SJCRH30 (cell line): ENCODE data around the gene SGMS1. TPM values are rescaled to one million over a fixed set of nuclear protein-coding genes. Genes with fewer than 3 reads are reported as not detected.
"Not testable (repeated sequence)": the region's sequence is repeated elsewhere in the genome, so short reads cannot be mapped to it uniquely, and the experiment has no call there.

Experiments used
- DNase-seq, 2 experiments: peaks; one replicate each; pipeline ENCODE4 v3.0.0-alpha.2; 2015 to 2020
- H3K27ac ChIP-seq: fragments of 250-450 bp; sonication (Bioruptor Pico); 2 replicates; pipeline ENCODE4 v1.5.1; 2020; ENCODE audit warnings: mild to moderate bottlenecking, moderate library complexity
- H3K27me3 ChIP-seq: fragments of 250-450 bp; sonication (Bioruptor Pico); 2 replicates; pipeline ENCODE4 v1.5.1; 2020; ENCODE audit warnings: mild to moderate bottlenecking, moderate library complexity
- H3K36me3 ChIP-seq: fragments of 250-450 bp; sonication (Bioruptor Pico); 2 replicates; pipeline ENCODE4 v1.5.1; 2020; ENCODE audit warnings: mild to moderate bottlenecking, moderate library complexity
- H3K4me1 ChIP-seq: fragments of 250-450 bp; sonication (Bioruptor Pico); 2 replicates; pipeline ENCODE4 v1.5.1; 2020; ENCODE audit warnings: mild to moderate bottlenecking, moderate library complexity
- H3K4me3 ChIP-seq: fragments of 250-450 bp; sonication (Bioruptor Pico); 2 replicates; pipeline ENCODE4 v1.5.1; 2020; ENCODE audit warnings: mild to moderate bottlenecking, moderate library complexity
- H3K9me3 ChIP-seq: fragments of 250-450 bp; sonication (Bioruptor Pico); replicated peaks from 2 replicates; pipeline ENCODE4 v1.5.1; 2020; ENCODE audit warnings: mild to moderate bottlenecking, moderate library complexity
- total RNA-seq: library from RNA; depleted of rRNA; stranded (reverse); fragments of >200 nt; shearing (Covaris generic); gene quantifications from 2 replicates; pipeline ENCODE4 v1.2.3, GENCODE V29; 2014

The SGMS1 gene
- total RNA-seq, 1 experiment from 2014 or later: 13.4 TPM

GRCh38 chr10:50538555-50539398, 85.0 kb downstream of the SGMS1 start:
- H3K27me3 ChIP-seq: no peaks in the 10 kb centered on the region
- H3K9me3 ChIP-seq: no peaks in the 10 kb centered on the region

GRCh38 chr10:50536617-50537240, 87.0 kb downstream of the SGMS1 start:
- no peak for DNase-seq
- H3K4me1 ChIP-seq: peaks cover 6% of the 10 kb centered on the region; the same call in 1 of the 2 replicates
- H3K36me3 ChIP-seq: no peaks in the 10 kb centered on the region
- H3K27me3 ChIP-seq: no peaks in the 10 kb centered on the region
- H3K9me3 ChIP-seq: no peaks in the 10 kb centered on the region
- H3K27ac ChIP-seq: no peak overlapping the region
- no peak overlapping the region for H3K4me3 ChIP-seq

More at GRCh38 chr10:50538555-50539398, 85.0 kb downstream of the SGMS1 start:
- no peaks in the 10 kb centered on the region for H3K36me3 ChIP-seq
- H3K27ac ChIP-seq: no peak overlapping the region
- peaks cover 6% of the 10 kb centered on the region; the same call in 1 of the 2 replicates for H3K4me1 ChIP-seq
- H3K4me3 ChIP-seq: no peak overlapping the region
- no peak for DNase-seq

GRCh38 chr10:50534748-50535376, 88.9 kb downstream of the SGMS1 start:
- H3K9me3 ChIP-seq, H3K36me3 ChIP-seq, H3K4me3 ChIP-seq, H3K4me1 ChIP-seq, DNase-seq, H3K27me3 ChIP-seq, H3K27ac ChIP-seq: not testable (repeated sequence)

DNA sequence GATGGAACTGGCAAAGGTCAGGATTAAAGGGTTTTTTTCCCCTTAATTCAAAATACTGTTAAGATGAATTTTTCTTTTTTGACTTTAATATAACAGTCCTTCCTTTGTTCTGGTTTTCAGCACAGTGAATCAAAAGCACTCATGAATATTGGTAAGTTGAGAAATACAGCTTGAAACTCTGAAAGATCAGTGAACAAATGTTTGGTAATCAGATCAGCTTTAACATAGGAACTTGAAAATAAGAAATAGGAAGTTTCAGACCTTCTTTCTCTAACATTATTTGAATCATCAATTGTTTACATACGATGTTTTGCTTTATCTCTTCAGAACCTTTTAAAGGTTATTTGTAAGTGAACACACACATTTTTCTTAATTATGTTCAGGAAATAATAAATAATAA, 90.5 kb downstream of the SGMS1 start:
- Histone ChIP-seq H3K36me3 (no peaks in the 10 kb centered on the region), H3K4me3 (no peak overlapping the region), H3K27ac (no peak overlapping the region), H3K27me3 (no peaks in the 10 kb centered on the region), H3K9me3 (no peaks in the 10 kb centered on the region), H3K4me1 (no peaks in the 10 kb centered on the region)
- DNase-seq: no peak

DNA sequence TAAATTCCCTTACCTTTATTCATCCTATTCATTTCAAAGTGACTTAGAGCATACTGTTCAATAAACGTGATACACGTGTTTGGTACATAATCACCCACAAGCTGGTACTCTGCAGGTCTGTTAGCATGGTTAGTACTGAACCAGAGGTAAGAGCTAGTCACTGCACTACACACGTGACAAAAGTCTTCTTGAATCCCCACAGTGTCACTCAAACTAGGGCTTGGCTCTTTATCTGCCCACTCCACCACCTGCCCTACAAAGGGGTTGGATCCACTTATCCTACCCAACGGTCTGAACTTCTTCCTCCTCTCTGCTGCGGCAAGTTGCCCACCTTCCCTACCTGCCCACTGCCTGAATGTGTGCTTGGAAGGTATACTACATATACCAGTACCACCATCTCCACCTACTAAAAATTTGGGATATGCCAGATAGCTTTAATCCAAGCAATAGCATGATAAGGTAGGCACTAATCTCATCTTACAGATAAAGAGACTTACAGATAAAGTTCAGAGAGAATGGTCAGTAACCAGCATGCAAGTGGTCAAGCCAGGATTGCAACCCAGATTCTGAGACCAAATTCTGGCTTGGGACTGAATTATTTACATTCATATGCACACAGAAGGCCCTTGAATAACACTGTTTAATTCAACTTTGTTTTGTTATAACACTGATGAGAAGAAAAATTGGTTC, 92.2 kb downstream of the SGMS1 start:
- no peak overlapping the region for H3K4me3 ChIP-seq
- no peaks in the 10 kb centered on the region for H3K4me1 ChIP-seq
- no peaks in the 10 kb centered on the region for H3K36me3 ChIP-seq
- no peak for DNase-seq
- H3K9me3 ChIP-seq: no peaks in the 10 kb centered on the region
- H3K27ac ChIP-seq: no peak overlapping the region
- no peaks in the 10 kb centered on the region for H3K27me3 ChIP-seq

DNA sequence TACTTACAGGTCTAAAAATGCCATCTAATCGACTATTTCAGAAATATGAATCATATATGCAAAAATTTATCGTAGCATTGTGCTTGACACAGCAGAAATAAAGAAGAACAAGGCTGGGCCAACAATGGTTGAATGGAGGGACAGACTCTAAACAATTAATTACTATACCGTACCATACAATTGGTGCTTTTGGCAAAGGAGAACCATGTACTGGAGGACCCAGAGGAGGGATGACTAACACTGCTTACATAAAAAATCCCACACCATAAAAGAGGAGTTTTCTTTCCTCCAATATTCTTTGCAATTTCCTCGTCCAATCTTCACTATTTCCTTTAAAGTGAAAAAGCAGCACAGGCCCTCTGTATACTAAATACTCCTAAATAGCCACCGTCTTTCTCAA, 94.1 kb downstream of the SGMS1 start:
- Histone ChIP-seq H3K4me1 (no peaks in the 10 kb centered on the region), H3K9me3 (no peaks in the 10 kb centered on the region), H3K27me3 (no peaks in the 10 kb centered on the region), H3K36me3 (no peaks in the 10 kb centered on the region), H3K4me3 (no peak overlapping the region), H3K27ac (no peak overlapping the region)
- no peak for DNase-seq

DNA sequence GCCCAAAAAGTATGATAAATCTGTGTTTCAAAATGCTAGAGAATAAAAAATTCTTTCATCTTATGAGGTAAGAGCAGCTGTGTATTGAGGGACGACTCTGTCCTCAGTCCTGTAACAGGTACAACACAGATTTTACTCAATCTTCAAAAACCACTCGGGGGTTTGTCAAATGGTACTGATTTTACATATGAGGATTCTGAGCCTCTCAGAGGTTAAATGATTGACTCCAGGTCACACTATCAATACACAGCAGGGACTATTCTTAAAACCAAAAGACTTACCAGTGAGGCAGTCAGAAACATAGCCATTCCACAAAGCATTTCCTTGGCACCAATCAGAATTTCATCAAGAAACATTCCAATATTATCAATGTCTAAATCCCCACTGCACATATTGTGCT, 95.5 kb downstream of the SGMS1 start:
- no peaks in the 10 kb centered on the region for H3K9me3 ChIP-seq

DNA sequence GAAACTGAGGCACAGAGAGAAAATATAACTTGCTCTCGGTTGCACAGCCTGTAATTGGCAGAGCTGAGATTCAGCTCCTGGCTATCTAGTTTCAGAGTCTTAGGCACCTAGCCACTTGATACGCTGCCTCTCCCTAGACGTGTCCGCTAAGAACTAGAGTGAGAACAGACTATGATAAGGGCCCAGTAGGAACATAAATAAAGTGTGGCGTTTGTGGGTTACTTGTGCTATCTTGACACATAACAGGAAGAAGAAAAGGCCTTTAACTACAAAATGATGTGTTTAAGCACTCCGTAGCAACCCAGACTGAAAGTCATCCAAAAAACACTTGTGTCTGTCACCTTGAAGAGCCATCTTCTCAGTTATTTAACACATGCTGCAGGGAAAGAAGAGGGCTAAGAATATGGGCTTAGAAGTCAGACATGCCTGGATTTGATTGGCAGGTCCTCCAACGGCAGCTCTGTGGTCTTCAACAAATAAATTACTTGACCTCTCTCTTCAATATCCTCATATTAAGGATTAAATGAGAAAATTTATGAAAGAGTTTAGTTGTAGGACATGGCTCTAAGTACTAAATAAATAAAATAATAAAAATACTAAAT, 96.2 kb downstream of the SGMS1 start:
- no peaks in the 10 kb centered on the region for H3K27me3 ChIP-seq
- DNase-seq: no peak

More for the DNA sequence above, 95.5 kb downstream of the SGMS1 start:
- H3K4me3 ChIP-seq: no peak overlapping the region
- no peaks in the 10 kb centered on the region for H3K27me3 ChIP-seq
- no peak for DNase-seq
- H3K4me1 ChIP-seq: no peaks in the 10 kb centered on the region
- H3K27ac ChIP-seq: no peak overlapping the region
- no peaks in the 10 kb centered on the region for H3K36me3 ChIP-seq

DNA sequence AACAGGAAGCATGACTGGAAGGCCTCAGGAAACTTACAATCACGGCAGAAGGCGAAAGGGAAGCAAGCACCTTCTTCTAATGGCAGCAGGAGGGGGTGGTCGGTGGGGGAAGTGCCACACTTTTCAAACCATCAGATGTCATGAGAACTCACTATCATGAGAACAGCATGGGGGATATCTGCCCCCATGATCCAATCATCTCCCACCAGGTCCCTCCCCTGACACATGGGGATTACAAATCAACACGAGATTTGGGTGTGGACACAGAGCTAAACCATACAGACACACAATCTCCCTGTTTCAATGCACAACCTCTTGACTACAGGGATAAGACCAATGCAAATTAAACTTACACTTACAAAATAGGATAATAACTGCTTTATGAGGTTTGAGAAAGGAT, 97.6 kb downstream of the SGMS1 start:
- H3K36me3 ChIP-seq: no peaks in the 10 kb centered on the region
- no peaks in the 10 kb centered on the region for H3K4me1 ChIP-seq
- no peak overlapping the region for H3K4me3 ChIP-seq
- H3K9me3 ChIP-seq: no peaks in the 10 kb centered on the region
- no peaks in the 10 kb centered on the region for H3K27me3 ChIP-seq
- H3K27ac ChIP-seq: no peak overlapping the region
- DNase-seq: no peak

More for the DNA sequence above, 96.2 kb downstream of the SGMS1 start:
- Histone ChIP-seq H3K27ac (no peak overlapping the region), H3K4me3 (no peak overlapping the region), H3K4me1 (no peaks in the 10 kb centered on the region), H3K9me3 (no peaks in the 10 kb centered on the region), H3K36me3 (no peaks in the 10 kb centered on the region)

- no peaks in the 10 kb centered on the region for H3K36me3 ChIP-seq
- no peak overlapping the region for H3K4me3 ChIP-seq
- no peaks in the 10 kb centered on the region for H3K9me3 ChIP-seq
- no peaks in the 10 kb centered on the region for H3K4me1 ChIP-seq
- DNase-seq: no peak
- no peak overlapping the region for H3K27ac ChIP-seq
- no peaks in the 10 kb centered on the region for H3K27me3 ChIP-seq
Observed at GRCh38 chr10:50523357-50523756, 100.4 kb downstream of the SGMS1 start.

- DNase-seq: no peak
- H3K4me3 ChIP-seq: no peak overlapping the region
- H3K27me3 ChIP-seq: no peaks in the 10 kb centered on the region
- H3K4me1 ChIP-seq: peaks cover under 1% of the 10 kb centered on the region; the same call in 1 of the 2 replicates
- H3K9me3 ChIP-seq: no peaks in the 10 kb centered on the region
- H3K36me3 ChIP-seq: no peaks in the 10 kb centered on the region
- no peak overlapping the region for H3K27ac ChIP-seq
Observed at GRCh38 chr10:50522908-50523307, 100.8 kb downstream of the SGMS1 start.

DNA sequence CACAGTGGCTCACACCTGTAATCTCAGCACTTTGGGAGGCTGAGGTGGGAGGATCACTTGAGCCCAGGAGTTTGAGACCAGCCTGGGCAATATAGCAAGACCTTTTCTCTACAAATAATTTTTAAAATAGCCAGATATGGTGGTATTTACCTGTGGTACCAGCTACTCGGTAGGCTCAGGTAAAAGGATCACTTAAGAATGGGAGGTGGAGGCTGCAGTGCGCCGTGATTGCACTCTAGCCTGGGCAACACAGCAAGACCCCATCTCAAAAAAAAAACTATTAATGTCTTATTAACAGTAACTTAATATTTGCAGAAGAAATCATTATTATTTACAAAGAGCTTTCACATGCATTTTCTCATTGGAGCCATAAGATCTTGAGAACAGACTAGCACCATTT, 103.6 kb downstream of the SGMS1 start:
- Histone ChIP-seq H3K4me1 (peaks cover 20% of the 10 kb centered on the region), H3K9me3 (no peaks in the 10 kb centered on the region), H3K27me3 (no peaks in the 10 kb centered on the region), H3K27ac (no peak overlapping the region), H3K4me3 (no peak overlapping the region), H3K36me3 (no peaks in the 10 kb centered on the region)
- DNase-seq: no peak

DNA sequence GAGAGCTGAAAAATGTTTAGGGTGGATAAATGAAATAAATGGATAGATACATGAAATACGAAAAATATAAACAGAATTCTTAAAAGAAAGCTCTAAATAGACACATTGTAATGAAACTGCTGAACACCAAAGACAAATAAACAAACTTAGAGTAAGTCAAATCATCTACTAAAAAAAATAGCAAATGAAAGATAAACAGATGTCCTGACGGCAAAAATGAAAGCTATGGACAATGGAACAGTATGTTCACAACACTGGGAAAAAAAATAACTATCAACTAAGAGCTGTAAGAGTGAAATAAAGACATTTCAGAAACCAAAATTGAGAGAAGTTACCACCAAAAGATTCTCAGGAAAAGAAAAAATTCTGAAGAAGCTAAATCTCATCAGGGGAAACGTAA, 106.1 kb downstream of the SGMS1 start:
- no peaks in the 10 kb centered on the region for H3K36me3 ChIP-seq
- H3K4me1 ChIP-seq: peaks cover 24% of the 10 kb centered on the region
- no peak overlapping the region for H3K4me3 ChIP-seq
- no peaks in the 10 kb centered on the region for H3K27me3 ChIP-seq
- DNase-seq: no peak
- no peaks in the 10 kb centered on the region for H3K9me3 ChIP-seq
- no peak overlapping the region for H3K27ac ChIP-seq

DNA sequence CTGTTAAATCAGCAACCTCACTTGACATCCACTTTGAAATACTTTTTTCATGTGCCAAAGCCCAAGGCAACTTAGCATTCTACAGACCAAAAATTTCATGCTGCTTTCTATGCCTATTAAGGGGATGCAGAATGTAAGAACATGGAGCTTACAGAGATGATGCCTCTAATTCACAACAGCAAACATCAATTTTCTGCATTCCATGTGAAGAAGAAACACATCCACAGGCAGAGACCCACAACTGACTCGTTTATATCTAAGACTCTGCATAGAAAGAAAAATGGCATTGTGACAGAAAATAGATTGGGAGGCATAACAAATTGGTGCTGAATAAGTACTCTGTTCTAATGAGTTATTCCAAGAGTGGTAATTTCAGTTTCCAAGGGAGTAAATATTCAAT, 107.6 kb downstream of the SGMS1 start:
- H3K27me3 ChIP-seq: no peaks in the 10 kb centered on the region
- H3K36me3 ChIP-seq: no peaks in the 10 kb centered on the region
- no peaks in the 10 kb centered on the region for H3K9me3 ChIP-seq
- peak overlapping the region; percentile 64 for H3K27ac ChIP-seq
- H3K4me3 ChIP-seq: no peak overlapping the region
- peak; percentile 17 to 60 for DNase-seq
- peaks cover 39% of the 10 kb centered on the region for H3K4me1 ChIP-seq
